Right atrium auricular region (tissue), 2 donors: Measurements from ENCODE around the gene STRADB. TPM values are rescaled to one million over a fixed set of nuclear protein-coding genes. Genes with fewer than 3 reads are reported as not detected.

Source experiments
- DNase-seq: peaks from one replicate; pipeline ENCODE4 v3.0.0-alpha.2; 2019; ENCODE audit warnings: low spot score
- H3K27ac ChIP-seq, 2 donors: fragments of 200-600 bp; sonication (generic); 1 replicate in 1 of 2; 2 replicates in 1 of 2; pipeline ENCODE4 v1.5.1; 2016 to 2019
- H3K27me3 ChIP-seq, 2 donors: fragments of 200-600 bp; sonication (generic); one replicate each; pipeline versions ENCODE4 v1.5.1 to v1.6.0; 2017 to 2019
- H3K36me3 ChIP-seq: fragments of 200-600 bp; sonication (generic); one replicate; pipeline ENCODE4 v1.5.1; 2016
- H3K4me1 ChIP-seq, 2 donors: fragments of 200-600 bp; sonication (generic); one replicate each; pipeline versions ENCODE4 v1.5.1 to v1.6.0; 2017 to 2019
- H3K4me3 ChIP-seq, 2 donors: fragments of 200-600 bp; sonication (generic); 1 replicate in 1 of 2; 2 replicates in 1 of 2; pipeline ENCODE4 v1.5.1; 2017 to 2019; ENCODE audit warnings: mild to moderate bottlenecking in 1 of 2, moderate library complexity in 1 of 2
- H3K9me3 ChIP-seq, 2 donors: fragments of 200-600 bp; sonication (generic); one replicate each; pipeline ENCODE4 v1.5.1; 2019
- CTCF ChIP-seq, 2 donors: fragments of 200-600 bp; sonication (generic); IDR thresholded peaks; one replicate each; pipeline ENCODE4 v1.5.1; 2019; ENCODE audit warnings: antibody characterized with exemption in 2 of 2
- total RNA-seq, 2 donors: library from RNA; depleted of rRNA; stranded (reverse); fragments of >200 nt; gene quantifications; one replicate each; pipeline ENCODE4 v1.1.0, GENCODE V29; 2016

STRADB gene
- total RNA-seq, 2 donors from 2014 or later: 28.5 to 78.1 TPM

- H3K4me3 ChIP-seq: no peak overlapping the region
- H3K27ac ChIP-seq: peak overlapping the region in 1 of 2 donors; percentile 95
- no peaks in the 10 kb centered on the region for H3K9me3 ChIP-seq
- DNase-seq: no peak
- no peak for TF ChIP-seq CTCF (IDR thresholded peaks at IDR 0.05)
- H3K36me3 ChIP-seq: peaks cover 8% of the 10 kb centered on the region
- peaks cover 0 to 40% of the 10 kb centered on the region in 2 donors for H3K4me1 ChIP-seq
- H3K27me3 ChIP-seq: no peaks in the 10 kb centered on the region
Measured at GRCh38 chr2:201452922-201453643, 1.5 kb downstream of the STRADB start.

- Histone ChIP-seq H3K9me3 (no peaks in the 10 kb centered on the region), H3K4me3 (no peak overlapping the region), H3K27me3 (no peaks in the 10 kb centered on the region), H3K36me3 (peaks cover 41% of the 10 kb centered on the region), H3K4me1 (peaks cover 0 to 3% of the 10 kb centered on the region in 2 donors), H3K27ac (no peak overlapping the region)
- DNase-seq: no peak
- no peak for TF ChIP-seq CTCF (IDR thresholded peaks at IDR 0.05)
Measured at GRCh38 chr2:201458381-201458780, 6.8 kb downstream of the STRADB start.

GRCh38 chr2:201460532-201460931 lies 9.0 kb downstream of the STRADB start:
- no peaks in the 10 kb centered on the region for H3K9me3 ChIP-seq
- no peak overlapping the region for H3K4me3 ChIP-seq
- TF ChIP-seq CTCF (IDR thresholded peaks at IDR 0.05): no peak
- peaks cover 0 to 5% of the 10 kb centered on the region in 2 donors for H3K4me1 ChIP-seq
- no peak for DNase-seq
- no peak overlapping the region for H3K27ac ChIP-seq
- H3K36me3 ChIP-seq: peaks cover 56% of the 10 kb centered on the region
- H3K27me3 ChIP-seq: no peaks in the 10 kb centered on the region

DNA sequence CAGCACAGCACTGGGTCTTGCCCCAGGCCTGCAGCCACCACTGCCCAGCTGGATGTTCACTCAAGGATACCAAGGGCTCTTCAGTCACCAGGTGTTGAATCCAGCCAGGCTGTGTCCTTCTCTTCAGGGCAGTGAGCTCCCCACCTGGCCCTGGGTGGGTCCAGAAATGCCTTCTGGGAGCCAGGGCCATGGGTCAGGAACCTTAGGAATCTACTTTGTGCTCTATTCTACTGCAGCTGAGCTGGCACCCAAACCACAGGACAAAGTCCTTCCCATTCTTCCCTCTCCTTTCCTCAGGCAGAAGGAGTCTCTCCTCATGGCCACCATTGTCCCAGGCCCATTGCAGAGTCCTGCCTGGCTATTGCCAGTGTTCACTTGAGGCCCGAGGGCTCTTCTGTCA lies 13.0 kb downstream of the STRADB start:
- H3K36me3 ChIP-seq: peaks cover 40% of the 10 kb centered on the region
- peaks cover 0 to 12% of the 10 kb centered on the region in 2 donors for H3K4me1 ChIP-seq
- DNase-seq: no peak
- peak overlapping the region in 1 of 2 donors; percentile 7 for H3K27ac ChIP-seq
- no peak overlapping the region for H3K4me3 ChIP-seq
- H3K27me3 ChIP-seq: no peaks in the 10 kb centered on the region
- H3K9me3 ChIP-seq: no peaks in the 10 kb centered on the region
- no peak for TF ChIP-seq CTCF (IDR thresholded peaks at IDR 0.05)

- H3K9me3 ChIP-seq: no peaks in the 10 kb centered on the region
- H3K4me3 ChIP-seq: no peak overlapping the region
- no peak for TF ChIP-seq CTCF (IDR thresholded peaks at IDR 0.05)
- peak overlapping the region; percentile 68 to 74 for H3K27ac ChIP-seq
- DNase-seq: no peak
- no peaks in the 10 kb centered on the region for H3K27me3 ChIP-seq
- H3K36me3 ChIP-seq: peaks cover 33% of the 10 kb centered on the region
- H3K4me1 ChIP-seq: peaks cover 0 to 12% of the 10 kb centered on the region in 2 donors
Measured at GRCh38 chr2:201465524-201465971, 14.0 kb downstream of the STRADB start.
